GM23338 (cell line): ENCODE results near the gene BCAS1. TPM values are rescaled to one million over a fixed set of nuclear protein-coding genes. Genes with fewer than 3 reads are reported as not detected.

ENCODE experiments used
- ATAC-seq: fragments of 200-7000 bp; cut with Tn5 transposase; 3 replicates; pipeline ENCODE4 v1.9.1; 2020
- DNase-seq: peaks from one replicate; pipeline ENCODE4 v3.0.0-alpha.2; 2015; ENCODE audit warnings: low spot score
- H2AFZ ChIP-seq: fragments of 200-600 bp; sonication (generic); 2 replicates; pipeline ENCODE4 v1.8.0; 2016; ENCODE audit warnings: antibody characterized with exemption, mild to moderate bottlenecking, moderate library complexity
- H3F3A ChIP-seq: fragments of 200-600 bp; sonication (generic); replicated peaks from 2 replicates; pipeline ENCODE4 v1.8.0; 2017; ENCODE audit warnings: antibody characterized with exemption, mixed run types, low read depth
- H3K27ac ChIP-seq: fragments of 200-600 bp; sonication (generic); 2 replicates; pipeline ENCODE4 v1.6.1; 2016; ENCODE audit warnings: low read depth
- H3K27me3 ChIP-seq: fragments of 200-600 bp; sonication (generic); 2 replicates; pipeline ENCODE4 v1.8.0; 2016; ENCODE audit warnings: mild to moderate bottlenecking, mixed run types, moderate library complexity; ENCODE audit not compliant: insufficient read depth
- H3K36me3 ChIP-seq: fragments of 200-600 bp; sonication (generic); 2 replicates; pipeline ENCODE4 v1.8.0; 2016; ENCODE audit warnings: mild to moderate bottlenecking; ENCODE audit not compliant: insufficient read depth
- H3K4me1 ChIP-seq: fragments of 200-600 bp; sonication (generic); 2 replicates; pipeline ENCODE4 v1.8.0; 2016; ENCODE audit warnings: mild to moderate bottlenecking, moderate library complexity; ENCODE audit not compliant: insufficient read depth
- H3K4me2 ChIP-seq: fragments of 200-600 bp; sonication (generic); 2 replicates; pipeline ENCODE4 v1.7.1; 2017; ENCODE audit warnings: mixed run types
- H3K4me3 ChIP-seq: fragments of 200-600 bp; sonication (generic); 2 replicates; pipeline ENCODE4 v1.6.1; 2016; ENCODE audit warnings: mixed run types
- H3K79me2 ChIP-seq: fragments of 200-600 bp; sonication (generic); replicated peaks from 2 replicates; pipeline ENCODE4 v1.8.0; 2017; ENCODE audit warnings: mild to moderate bottlenecking; ENCODE audit not compliant: insufficient read depth
- H3K9me2 ChIP-seq: fragments of 200-600 bp; sonication (generic); 2 replicates; pipeline ENCODE4 v1.8.0; 2017; ENCODE audit not compliant: insufficient read depth
- H4K20me1 ChIP-seq: fragments of 200-600 bp; sonication (generic); replicated peaks from 2 replicates; pipeline ENCODE4 v1.8.0; 2017; ENCODE audit warnings: mild to moderate bottlenecking; ENCODE audit not compliant: insufficient read depth
- H3K27ac Mint-ChIP-seq: 2 replicates; pipeline ENCODE4 v1.8.0; 2020; ENCODE audit warnings: inconsistent platforms, mild to moderate bottlenecking, moderate library complexity, mixed read lengths
- H3K27me3 Mint-ChIP-seq: 3 replicates; pipeline ENCODE4 v1.8.0; 2022; ENCODE audit warnings: low read depth, mild to moderate bottlenecking, moderate library complexity, mixed read lengths, inconsistent platforms; ENCODE audit not compliant: insufficient read depth, poor library complexity
- H3K36me3 Mint-ChIP-seq: 3 replicates; pipeline ENCODE4 v1.8.0; 2021; ENCODE audit warnings: low read depth, mild to moderate bottlenecking, inconsistent platforms, moderate library complexity, mixed read lengths
- H3K4me1 Mint-ChIP-seq: 3 replicates; pipeline ENCODE4 v1.8.0; 2020; ENCODE audit warnings: mild to moderate bottlenecking, inconsistent platforms, mixed read lengths
- H3K4me3 Mint-ChIP-seq: 3 replicates; pipeline ENCODE4 v1.8.0; 2021; ENCODE audit warnings: moderate library complexity, mild to moderate bottlenecking, inconsistent platforms, mixed read lengths
- H3K9me3 Mint-ChIP-seq: 3 replicates; pipeline ENCODE4 v1.8.0; 2020; ENCODE audit warnings: moderate library complexity, mild to moderate bottlenecking, inconsistent platforms, mixed read lengths
- EZH2 ChIP-seq: fragments of 200-600 bp; sonication (generic); IDR thresholded peaks from one replicate; pipeline ENCODE4 v1.8.0; 2017; ENCODE audit warnings: antibody characterized with exemption, mild to moderate bottlenecking, low read depth; ENCODE audit not compliant: unreplicated experiment
- EZH2phosphoT487 ChIP-seq: fragments of 200-600 bp; sonication (generic); IDR thresholded peaks from one replicate; pipeline ENCODE4 v1.8.1; 2018; ENCODE audit warnings: antibody characterized with exemption; ENCODE audit not compliant: unreplicated experiment
- NANOG ChIP-seq: IDR thresholded peaks from 2 replicates; pipeline ENCODE4 v1.6.1; 2016; ENCODE audit warnings: antibody characterized with exemption, borderline replicate concordance
- POLR2AphosphoS5 ChIP-seq: IDR thresholded peaks from 2 replicates; pipeline ENCODE4 v1.6.1; 2016; ENCODE audit warnings: antibody characterized with exemption, low read depth
- STAT1 ChIP-seq: IDR thresholded peaks from one replicate; pipeline ENCODE4 v1.6.1; 2016; ENCODE audit warnings: antibody characterized with exemption; ENCODE audit not compliant: unreplicated experiment
- ZNF114 ChIP-seq: fragments of 250-450 bp; sonication (Bioruptor Pico); IDR thresholded peaks from 2 replicates; pipeline ENCODE4 v1.5.0; 2020; ENCODE audit warnings: mild to moderate bottlenecking, moderate library complexity
- ZNF331 ChIP-seq: fragments of 250-450 bp; sonication (Bioruptor Pico); IDR thresholded peaks from 2 replicates; pipeline ENCODE4 v1.5.0; 2020; ENCODE audit warnings: low read depth, mild to moderate bottlenecking, moderate library complexity
- polyA plus RNA-seq: library from polyadenylated mRNA; unstranded; fragments of >200 nt; fragmentation: Nextera tagmentation; extraction: Ambion mirVana; gene quantifications from 2 replicates; pipeline ENCODE4 v1.2.1, GENCODE V29; 2016
- total RNA-seq: library from RNA; depleted of rRNA; stranded (reverse); fragments of >200 nt; shearing (Covaris generic); gene quantifications from 2 replicates; pipeline ENCODE4 v1.2.3, GENCODE V29; 2014
- TF ChIP-seq, protein P1 (sequence below): IDR thresholded peaks from one replicate; pipeline ENCODE4 v1.6.1; 2018; ENCODE audit warnings: antibody characterized with exemption; ENCODE audit not compliant: unreplicated experiment
- TF ChIP-seq, protein P2 (sequence below), 2 experiments: fragments of 200-600 bp in 1 of 2; sonication (generic) in 1 of 2; conservative IDR thresholded peaks; 2 replicates each; pipeline versions ENCODE4 v1.5.1 to v1.6.1; 2016 to 2017; ENCODE audit warnings: antibody characterized with exemption in 2 of 2, low read depth in 2 of 2, mild to moderate bottlenecking in 2 of 2, moderate library complexity in 1 of 2
- TF ChIP-seq, protein P3 (sequence below): IDR thresholded peaks from 2 replicates; pipeline ENCODE4 v1.6.1; 2016; ENCODE audit warnings: antibody characterized with exemption
- TF ChIP-seq, protein P4 (sequence below): fragments of 250-450 bp; sonication (Bioruptor Pico); IDR thresholded peaks from 2 replicates; pipeline ENCODE4 v1.5.0; 2020; ENCODE audit warnings: mild to moderate bottlenecking, moderate library complexity

BCAS1 gene
- total and polyA plus RNA-seq, 2 experiments from 2014 or later: 0.17 to 0.19 TPM

DNA sequence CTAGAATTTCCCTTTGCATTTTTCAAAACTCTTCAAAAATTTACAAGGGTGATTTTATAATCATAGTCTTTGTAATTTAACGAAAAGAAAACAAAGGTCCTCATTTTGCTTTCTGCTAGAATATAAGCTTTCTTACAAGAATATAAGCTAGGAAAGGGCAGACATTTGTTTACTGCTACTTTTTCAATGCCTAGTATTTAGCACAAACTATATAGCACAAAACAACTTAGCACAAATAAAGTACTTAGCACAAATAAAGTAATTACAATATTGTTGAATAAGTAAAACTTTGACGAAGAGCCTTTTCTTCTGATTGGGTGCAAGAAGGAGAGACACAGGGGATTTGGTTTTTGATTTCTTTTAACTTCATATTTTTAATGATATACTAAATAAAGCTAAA lies 87.8 kb downstream of the BCAS1 start (continued):
- TF ChIP-seq, protein P1, sequence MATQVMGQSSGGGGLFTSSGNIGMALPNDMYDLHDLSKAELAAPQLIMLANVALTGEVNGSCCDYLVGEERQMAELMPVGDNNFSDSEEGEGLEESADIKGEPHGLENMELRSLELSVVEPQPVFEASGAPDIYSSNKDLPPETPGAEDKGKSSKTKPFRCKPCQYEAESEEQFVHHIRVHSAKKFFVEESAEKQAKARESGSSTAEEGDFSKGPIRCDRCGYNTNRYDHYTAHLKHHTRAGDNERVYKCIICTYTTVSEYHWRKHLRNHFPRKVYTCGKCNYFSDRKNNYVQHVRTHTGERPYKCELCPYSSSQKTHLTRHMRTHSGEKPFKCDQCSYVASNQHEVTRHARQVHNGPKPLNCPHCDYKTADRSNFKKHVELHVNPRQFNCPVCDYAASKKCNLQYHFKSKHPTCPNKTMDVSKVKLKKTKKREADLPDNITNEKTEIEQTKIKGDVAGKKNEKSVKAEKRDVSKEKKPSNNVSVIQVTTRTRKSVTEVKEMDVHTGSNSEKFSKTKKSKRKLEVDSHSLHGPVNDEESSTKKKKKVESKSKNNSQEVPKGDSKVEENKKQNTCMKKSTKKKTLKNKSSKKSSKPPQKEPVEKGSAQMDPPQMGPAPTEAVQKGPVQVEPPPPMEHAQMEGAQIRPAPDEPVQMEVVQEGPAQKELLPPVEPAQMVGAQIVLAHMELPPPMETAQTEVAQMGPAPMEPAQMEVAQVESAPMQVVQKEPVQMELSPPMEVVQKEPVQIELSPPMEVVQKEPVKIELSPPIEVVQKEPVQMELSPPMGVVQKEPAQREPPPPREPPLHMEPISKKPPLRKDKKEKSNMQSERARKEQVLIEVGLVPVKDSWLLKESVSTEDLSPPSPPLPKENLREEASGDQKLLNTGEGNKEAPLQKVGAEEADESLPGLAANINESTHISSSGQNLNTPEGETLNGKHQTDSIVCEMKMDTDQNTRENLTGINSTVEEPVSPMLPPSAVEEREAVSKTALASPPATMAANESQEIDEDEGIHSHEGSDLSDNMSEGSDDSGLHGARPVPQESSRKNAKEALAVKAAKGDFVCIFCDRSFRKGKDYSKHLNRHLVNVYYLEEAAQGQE: no peak
- TF ChIP-seq NANOG (no peak), POLR2AphosphoS5 (no peak), EZH2phosphoT487 (no peak), ZNF331 (CRISPR knock-in tag) (no peak), STAT1 (no peak)
- TF ChIP-seq, protein P2, sequence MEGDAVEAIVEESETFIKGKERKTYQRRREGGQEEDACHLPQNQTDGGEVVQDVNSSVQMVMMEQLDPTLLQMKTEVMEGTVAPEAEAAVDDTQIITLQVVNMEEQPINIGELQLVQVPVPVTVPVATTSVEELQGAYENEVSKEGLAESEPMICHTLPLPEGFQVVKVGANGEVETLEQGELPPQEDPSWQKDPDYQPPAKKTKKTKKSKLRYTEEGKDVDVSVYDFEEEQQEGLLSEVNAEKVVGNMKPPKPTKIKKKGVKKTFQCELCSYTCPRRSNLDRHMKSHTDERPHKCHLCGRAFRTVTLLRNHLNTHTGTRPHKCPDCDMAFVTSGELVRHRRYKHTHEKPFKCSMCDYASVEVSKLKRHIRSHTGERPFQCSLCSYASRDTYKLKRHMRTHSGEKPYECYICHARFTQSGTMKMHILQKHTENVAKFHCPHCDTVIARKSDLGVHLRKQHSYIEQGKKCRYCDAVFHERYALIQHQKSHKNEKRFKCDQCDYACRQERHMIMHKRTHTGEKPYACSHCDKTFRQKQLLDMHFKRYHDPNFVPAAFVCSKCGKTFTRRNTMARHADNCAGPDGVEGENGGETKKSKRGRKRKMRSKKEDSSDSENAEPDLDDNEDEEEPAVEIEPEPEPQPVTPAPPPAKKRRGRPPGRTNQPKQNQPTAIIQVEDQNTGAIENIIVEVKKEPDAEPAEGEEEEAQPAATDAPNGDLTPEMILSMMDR (conservative IDR thresholded peaks at IDR 0.05; ENCODE audit: low read depth in 2 of 2): no peak
- TF ChIP-seq, protein P3, sequence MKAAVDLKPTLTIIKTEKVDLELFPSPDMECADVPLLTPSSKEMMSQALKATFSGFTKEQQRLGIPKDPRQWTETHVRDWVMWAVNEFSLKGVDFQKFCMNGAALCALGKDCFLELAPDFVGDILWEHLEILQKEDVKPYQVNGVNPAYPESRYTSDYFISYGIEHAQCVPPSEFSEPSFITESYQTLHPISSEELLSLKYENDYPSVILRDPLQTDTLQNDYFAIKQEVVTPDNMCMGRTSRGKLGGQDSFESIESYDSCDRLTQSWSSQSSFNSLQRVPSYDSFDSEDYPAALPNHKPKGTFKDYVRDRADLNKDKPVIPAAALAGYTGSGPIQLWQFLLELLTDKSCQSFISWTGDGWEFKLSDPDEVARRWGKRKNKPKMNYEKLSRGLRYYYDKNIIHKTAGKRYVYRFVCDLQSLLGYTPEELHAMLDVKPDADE: no peak

DNA sequence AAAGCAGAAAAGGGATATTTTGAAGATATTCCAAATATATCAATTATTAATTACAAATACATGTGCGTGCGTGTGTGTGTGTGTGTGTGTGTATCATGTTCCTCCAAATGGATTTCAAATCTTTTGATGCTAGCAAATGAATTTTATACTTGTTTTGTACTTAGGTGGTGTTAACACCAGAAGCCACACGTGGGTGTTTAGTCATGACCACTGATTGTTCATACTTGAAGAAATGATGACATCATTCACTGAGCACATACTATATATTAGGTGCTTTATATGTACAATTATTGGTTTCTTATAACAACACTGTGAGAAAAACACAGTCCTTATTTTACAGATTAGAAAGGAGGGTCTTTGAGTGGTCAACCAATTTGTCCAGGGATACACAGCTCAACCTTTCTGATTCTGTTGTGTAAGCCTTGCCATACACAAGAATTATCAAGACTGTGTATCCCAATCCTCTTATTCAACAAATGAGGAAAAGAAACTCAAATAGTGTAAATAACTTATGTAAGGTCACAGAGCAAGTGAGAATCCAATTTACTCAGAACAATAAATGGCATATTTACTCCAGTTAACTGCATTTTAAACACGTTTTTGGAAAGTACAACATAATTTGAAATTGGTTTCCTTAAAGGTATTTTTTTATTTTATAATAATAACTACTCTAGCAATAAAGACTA lies 88.5 kb downstream of the BCAS1 start:
- Mint-ChIP-seq H3K9me3 (peaks cover 3% of the 10 kb centered on the region; the same call in 2 of the 3 replicates), H3K4me3 (no peak overlapping the region), H3K27me3 (no peaks in the 10 kb centered on the region), H3K36me3 (no peaks in the 10 kb centered on the region), H3K27ac (no peak overlapping the region), H3K4me1 (no peaks in the 10 kb centered on the region)
- no peak overlapping the region for H2AFZ ChIP-seq
- no peak overlapping the region for H3K27ac ChIP-seq
- H3K4me2 ChIP-seq: no peak overlapping the region
- no peaks in the 10 kb centered on the region for H3K79me2 ChIP-seq
- no peaks in the 10 kb centered on the region for H4K20me1 ChIP-seq
- H3F3A ChIP-seq: no peaks in the 10 kb centered on the region
- DNase-seq (no peak), ATAC-seq (no peak)
- H3K4me3 ChIP-seq: no peak overlapping the region
- H3K4me1 ChIP-seq: no peaks in the 10 kb centered on the region
- no peaks in the 10 kb centered on the region for H3K36me3 ChIP-seq
- H3K27me3 ChIP-seq: no peaks in the 10 kb centered on the region
- peaks cover 6% of the 10 kb centered on the region for H3K9me2 ChIP-seq
- TF ChIP-seq ZNF331 (CRISPR knock-in tag) (no peak), NANOG (no peak), EZH2phosphoT487 (no peak), ZNF114 (no peak), EZH2 (no peak)
- TF ChIP-seq, protein P4, sequence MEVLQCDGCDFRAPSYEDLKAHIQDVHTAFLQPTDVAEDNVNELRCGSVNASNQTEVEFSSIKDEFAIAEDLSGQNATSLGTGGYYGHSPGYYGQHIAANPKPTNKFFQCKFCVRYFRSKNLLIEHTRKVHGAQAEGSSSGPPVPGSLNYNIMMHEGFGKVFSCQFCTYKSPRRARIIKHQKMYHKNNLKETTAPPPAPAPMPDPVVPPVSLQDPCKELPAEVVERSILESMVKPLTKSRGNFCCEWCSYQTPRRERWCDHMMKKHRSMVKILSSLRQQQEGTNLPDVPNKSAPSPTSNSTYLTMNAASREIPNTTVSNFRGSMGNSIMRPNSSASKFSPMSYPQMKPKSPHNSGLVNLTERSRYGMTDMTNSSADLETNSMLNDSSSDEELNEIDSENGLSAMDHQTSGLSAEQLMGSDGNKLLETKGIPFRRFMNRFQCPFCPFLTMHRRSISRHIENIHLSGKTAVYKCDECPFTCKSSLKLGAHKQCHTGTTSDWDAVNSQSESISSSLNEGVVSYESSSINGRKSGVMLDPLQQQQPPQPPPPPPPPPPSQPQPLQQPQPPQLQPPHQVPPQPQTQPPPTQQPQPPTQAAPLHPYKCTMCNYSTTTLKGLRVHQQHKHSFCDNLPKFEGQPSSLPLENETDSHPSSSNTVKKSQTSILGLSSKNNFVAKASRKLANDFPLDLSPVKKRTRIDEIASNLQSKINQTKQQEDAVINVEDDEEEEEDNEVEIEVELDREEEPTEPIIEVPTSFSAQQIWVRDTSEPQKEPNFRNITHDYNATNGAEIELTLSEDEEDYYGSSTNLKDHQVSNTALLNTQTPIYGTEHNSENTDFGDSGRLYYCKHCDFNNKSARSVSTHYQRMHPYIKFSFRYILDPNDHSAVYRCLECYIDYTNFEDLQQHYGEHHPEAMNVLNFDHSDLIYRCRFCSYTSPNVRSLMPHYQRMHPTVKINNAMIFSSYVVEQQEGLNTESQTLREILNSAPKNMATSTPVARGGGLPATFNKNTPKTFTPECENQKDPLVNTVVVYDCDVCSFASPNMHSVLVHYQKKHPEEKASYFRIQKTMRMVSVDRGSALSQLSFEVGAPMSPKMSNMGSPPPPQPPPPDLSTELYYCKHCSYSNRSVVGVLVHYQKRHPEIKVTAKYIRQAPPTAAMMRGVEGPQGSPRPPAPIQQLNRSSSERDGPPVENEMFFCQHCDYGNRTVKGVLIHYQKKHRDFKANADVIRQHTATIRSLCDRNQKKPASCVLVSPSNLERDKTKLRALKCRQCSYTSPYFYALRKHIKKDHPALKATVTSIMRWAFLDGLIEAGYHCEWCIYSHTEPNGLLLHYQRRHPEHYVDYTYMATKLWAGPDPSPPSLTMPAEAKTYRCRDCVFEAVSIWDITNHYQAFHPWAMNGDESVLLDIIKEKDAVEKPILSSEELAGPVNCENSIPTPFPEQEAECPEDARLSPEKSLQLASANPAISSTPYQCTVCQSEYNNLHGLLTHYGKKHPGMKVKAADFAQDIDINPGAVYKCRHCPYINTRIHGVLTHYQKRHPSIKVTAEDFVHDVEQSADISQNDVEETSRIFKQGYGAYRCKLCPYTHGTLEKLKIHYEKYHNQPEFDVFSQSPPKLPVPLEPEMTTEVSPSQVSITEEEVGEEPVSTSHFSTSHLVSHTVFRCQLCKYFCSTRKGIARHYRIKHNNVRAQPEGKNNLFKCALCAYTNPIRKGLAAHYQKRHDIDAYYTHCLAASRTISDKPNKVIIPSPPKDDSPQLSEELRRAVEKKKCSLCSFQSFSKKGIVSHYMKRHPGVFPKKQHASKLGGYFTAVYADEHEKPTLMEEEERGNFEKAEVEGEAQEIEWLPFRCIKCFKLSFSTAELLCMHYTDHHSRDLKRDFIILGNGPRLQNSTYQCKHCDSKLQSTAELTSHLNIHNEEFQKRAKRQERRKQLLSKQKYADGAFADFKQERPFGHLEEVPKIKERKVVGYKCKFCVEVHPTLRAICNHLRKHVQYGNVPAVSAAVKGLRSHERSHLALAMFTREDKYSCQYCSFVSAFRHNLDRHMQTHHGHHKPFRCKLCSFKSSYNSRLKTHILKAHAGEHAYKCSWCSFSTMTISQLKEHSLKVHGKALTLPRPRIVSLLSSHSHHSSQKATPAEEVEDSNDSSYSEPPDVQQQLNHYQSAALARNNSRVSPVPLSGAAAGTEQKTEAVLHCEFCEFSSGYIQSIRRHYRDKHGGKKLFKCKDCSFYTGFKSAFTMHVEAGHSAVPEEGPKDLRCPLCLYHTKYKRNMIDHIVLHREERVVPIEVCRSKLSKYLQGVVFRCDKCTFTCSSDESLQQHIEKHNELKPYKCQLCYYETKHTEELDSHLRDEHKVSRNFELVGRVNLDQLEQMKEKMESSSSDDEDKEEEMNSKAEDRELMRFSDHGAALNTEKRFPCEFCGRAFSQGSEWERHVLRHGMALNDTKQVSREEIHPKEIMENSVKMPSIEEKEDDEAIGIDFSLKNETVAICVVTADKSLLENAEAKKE: no peak
